ENCODE results near the gene BRCA2. TPM values are rescaled to one million over a fixed set of nuclear protein-coding genes. Genes with fewer than 3 reads are reported as not detected.
A peak's percentile ranks its signal among the peaks of the same experiment; 100 is the strongest.
"Not testable (repeated sequence)": the region's sequence is repeated elsewhere in the genome, so short reads cannot be mapped to it uniquely, and the experiment has no call there.

The BRCA2 gene
- total and polyA plus RNA-seq, 2 donors (not counting 1 experiment from before 2014, with no cell fraction given): 1.2 to 6.0 TPM

GRCh38 chr13:32354040-32354439 is 38.7 kb downstream of the BRCA2 start:
- intact Hi-C loops (cut with micrococcal nuclease): no loop called here
- Histone ChIP-seq H3K4me2 (replicated peaks; ENCODE audit: low read depth, low read length, poor library complexity, severe bottlenecking) (no peak overlapping the region), H3K4me3 (ENCODE audit: control extremely low read depth in 1 of 5, extremely low read depth in 1 of 5, insufficient read depth in 1 of 5, low read depth in 2 of 5, low read length in 4 of 5) (no peak overlapping the region), H3K79me2 (ENCODE audit: control insufficient read depth, insufficient read depth, low read length) (no peaks in the 10 kb centered on the region), H3K9ac (ENCODE audit: low read length) (no peak overlapping the region), H4K20me1 (ENCODE audit: control insufficient read depth, insufficient read depth, low read length, poor library complexity, severe bottlenecking) (no peaks in the 10 kb centered on the region), H3K4me1 (ENCODE audit: control insufficient read depth in 2 of 2, insufficient read depth in 2 of 2, low read length in 2 of 2) (no peaks in the 10 kb centered on the region), H2AFZ (ENCODE audit: insufficient read depth, low read depth, low read length, poor library complexity, severe bottlenecking) (no peak overlapping the region), H3K9me3 (ENCODE audit: control extremely low read depth in 1 of 3, control insufficient read depth in 2 of 3, insufficient read depth in 1 of 3, low read length in 2 of 3) (no peaks in the 10 kb centered on the region), H3K27me3 (replicated peaks in 1 of 4; ENCODE audit: control extremely low read depth in 1 of 4, control insufficient read depth in 3 of 4, insufficient read depth in 4 of 4, low read length in 3 of 4) (no peaks in the 10 kb centered on the region), H3K27ac (ENCODE audit: low read length in 2 of 2) (no peak overlapping the region), H3K36me3 (replicated peaks in 1 of 2; ENCODE audit: control extremely low read depth in 1 of 2, control insufficient read depth in 1 of 2, extremely low read depth in 1 of 2, insufficient read depth in 2 of 2, low read length in 1 of 2) (peaks cover 0 to 4% of the 10 kb centered on the region in 2 experiments)
- Mint-ChIP-seq H3K27ac (no peak overlapping the region), H3K4me1 (no peaks in the 10 kb centered on the region), H3K4me3 (no peak overlapping the region), H3K9me3 (ENCODE audit: insufficient read depth) (no peaks in the 10 kb centered on the region), H3K27me3 (no peaks in the 10 kb centered on the region)
- ATAC-seq (ENCODE audit: low read depth): no peak
- WGBS (ENCODE audit: insufficient coverage): 100% methylated on average over 1 of the region's 1 CpG
- ChIA-PET POLR2A (interaction anchor here (0.6 kb wide), 1 partner anchor 58 kb away, joined by 3 read pairs; no protein-coding TSS in a partner anchor), CTCF (no interaction called here)
- TF ChIP-seq CTCF (IDR thresholded peaks at IDR 0.05) (no peak), EZH2 (IDR thresholded peaks at IDR 0.05; ENCODE audit: borderline replicate concordance, insufficient read depth, low read depth, low read length, poor library complexity, severe bottlenecking) (no peak)
- peak; percentile 8 for DNase-seq

DNA sequence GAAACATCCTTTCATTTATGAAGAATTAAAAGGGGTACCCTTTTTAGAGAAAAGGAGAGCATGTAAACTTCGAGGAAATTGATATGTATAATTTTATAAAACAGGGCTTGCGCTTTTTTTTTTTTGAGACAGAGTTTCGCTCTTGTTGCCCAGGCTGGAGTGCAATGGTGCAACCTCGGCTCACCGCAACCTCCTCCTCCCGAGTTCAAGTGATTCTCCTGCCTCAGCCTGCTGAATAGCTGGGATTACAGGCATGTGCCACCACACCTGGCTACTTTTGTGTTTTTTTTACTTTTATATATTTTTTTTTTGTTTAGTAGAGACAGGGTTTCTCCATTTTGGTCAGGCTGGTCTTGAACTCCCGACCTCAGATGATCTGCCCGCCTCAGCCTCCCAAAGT is 40.6 kb downstream of the BRCA2 start:
- ATAC-seq (ENCODE audit: low read depth); H4K20me1 ChIP-seq (ENCODE audit: control insufficient read depth, insufficient read depth, low read length, poor library complexity, severe bottlenecking); H3K27me3 ChIP-seq (replicated peaks in 1 of 4; ENCODE audit: control extremely low read depth in 1 of 4, control insufficient read depth in 3 of 4, insufficient read depth in 4 of 4, low read length in 3 of 4); H3K9ac ChIP-seq (ENCODE audit: low read length); H3K36me3 ChIP-seq (replicated peaks in 1 of 2; ENCODE audit: control extremely low read depth in 1 of 2, control insufficient read depth in 1 of 2, extremely low read depth in 1 of 2, insufficient read depth in 2 of 2, low read length in 1 of 2); H3K4me2 ChIP-seq (replicated peaks; ENCODE audit: low read depth, low read length, poor library complexity, severe bottlenecking); DNase-seq; H3K4me1 ChIP-seq (ENCODE audit: control insufficient read depth in 2 of 2, insufficient read depth in 2 of 2, low read length in 2 of 2); H3K9me3 ChIP-seq (ENCODE audit: control extremely low read depth in 1 of 3, control insufficient read depth in 2 of 3, insufficient read depth in 1 of 3, low read length in 2 of 3); CTCF ChIA-PET; H3K4me3 ChIP-seq (ENCODE audit: control extremely low read depth in 1 of 5, extremely low read depth in 1 of 5, insufficient read depth in 1 of 5, low read depth in 2 of 5, low read length in 4 of 5); H3K27ac ChIP-seq (ENCODE audit: low read length in 2 of 2); POLR2A ChIA-PET; H3K79me2 ChIP-seq (ENCODE audit: control insufficient read depth, insufficient read depth, low read length); H3K27ac Mint-ChIP-seq; intact Hi-C loops (cut with micrococcal nuclease); H3K9me3 Mint-ChIP-seq (ENCODE audit: insufficient read depth); H3K4me1 Mint-ChIP-seq; H3K4me3 Mint-ChIP-seq; H3K27me3 Mint-ChIP-seq; H2AFZ ChIP-seq (ENCODE audit: insufficient read depth, low read depth, low read length, poor library complexity, severe bottlenecking): not testable (repeated sequence)
- WGBS (ENCODE audit: insufficient coverage): 98% methylated on average over 5 of the region's 8 CpGs

All from B cell (primary cell).